Neural cell (in vitro differentiated cells): Measurements from ENCODE around the gene PICALM. TPM values are rescaled to one million over a fixed set of nuclear protein-coding genes. Genes with fewer than 3 reads are reported as not detected.

Experiments used
- H2AFZ ChIP-seq: fragments of 200-600, 300-800 bp; sonication (generic), shearing (Covaris generic); 2 replicates; pipeline ENCODE4 v1.6.0; 2014; ENCODE audit warnings: low read depth, mild to moderate bottlenecking, antibody characterized with exemption, low read length, moderate library complexity
- H3F3A ChIP-seq: fragments of 200-600 bp; shearing (Covaris generic); 2 replicates; pipeline ENCODE4 v1.6.1; 2016; ENCODE audit warnings: mild to moderate bottlenecking, moderate library complexity, mixed read lengths, antibody characterized with exemption, low read length; ENCODE audit not compliant: insufficient read depth, poor library complexity, severe bottlenecking
- H3K27ac ChIP-seq: fragments of 200-600, 300-800 bp; sonication (generic), shearing (Covaris generic); 2 replicates; pipeline ENCODE4 v1.5.1; 2014; ENCODE audit warnings: mild to moderate bottlenecking, low read length, moderate library complexity
- H3K27me3 ChIP-seq: fragments of 300-800, 200-600 bp; sonication (generic), shearing (Covaris generic); 2 replicates; pipeline ENCODE4 v1.6.0; 2014; ENCODE audit warnings: mild to moderate bottlenecking, low read depth, low read length, moderate library complexity; ENCODE audit not compliant: insufficient read depth
- H3K36me3 ChIP-seq: fragments of 300-800, 200-600 bp; sonication (generic), shearing (Covaris generic); 2 replicates; pipeline ENCODE4 v1.5.1; 2014; ENCODE audit warnings: mild to moderate bottlenecking, antibody characterized with exemption, low read length, moderate library complexity; ENCODE audit not compliant: insufficient read depth
- H3K4me2 ChIP-seq: fragments of 300-800, 200-600 bp; sonication (generic), shearing (Covaris generic); 2 replicates; pipeline ENCODE4 v1.6.0; 2014; ENCODE audit warnings: mild to moderate bottlenecking, low read length
- H3K4me3 ChIP-seq: fragments of 300-800, 200-600 bp; sonication (generic), shearing (Covaris generic); 2 replicates; pipeline ENCODE4 v1.5.1; 2014; ENCODE audit warnings: mild to moderate bottlenecking, low read length, moderate library complexity
- H3K79me2 ChIP-seq: fragments of 200-600 bp; shearing (Covaris generic); replicated peaks from 2 replicates; pipeline ENCODE4 v1.6.0; 2014; ENCODE audit warnings: mild to moderate bottlenecking, low read length, moderate library complexity; ENCODE audit not compliant: insufficient read depth
- H3K9ac ChIP-seq: fragments of 300-800, 200-600 bp; sonication (generic), shearing (Covaris generic); 2 replicates; pipeline ENCODE4 v1.6.1; 2016; ENCODE audit warnings: mild to moderate bottlenecking, low read length, mixed read lengths
- H3K9me2 ChIP-seq: fragments of 200-600 bp; shearing (Covaris generic); 2 replicates; pipeline ENCODE4 v1.6.1; 2016; ENCODE audit warnings: mild to moderate bottlenecking, low read length, mixed read lengths; ENCODE audit not compliant: insufficient read depth
- H3K9me3 ChIP-seq: fragments of 200-600, 300-800 bp; sonication (generic), shearing (Covaris generic); 2 replicates; pipeline ENCODE4 v1.6.1; 2016; ENCODE audit warnings: mild to moderate bottlenecking, mixed run types, low read length, moderate library complexity, mixed read lengths
- H4K20me1 ChIP-seq: fragments of 200-600 bp; shearing (Covaris generic); 2 replicates; pipeline ENCODE4 v1.6.1; 2016; ENCODE audit warnings: mild to moderate bottlenecking, mixed run types; ENCODE audit not compliant: insufficient read depth
- EP300 ChIP-seq: fragments of 450-650 bp; conservative IDR thresholded peaks from 2 replicates; pipeline ENCODE4 v1.6.1; 2014; ENCODE audit warnings: antibody characterized with exemption, mild to moderate bottlenecking, moderate library complexity; ENCODE audit not compliant: poor library complexity, severe bottlenecking
- EZH2 ChIP-seq: fragments of 200-600, 300-800 bp; shearing (Covaris generic), sonication (generic); IDR thresholded peaks from 2 replicates; pipeline ENCODE4 v1.6.1; 2014; ENCODE audit warnings: antibody characterized with exemption, low read length, borderline replicate concordance, mild to moderate bottlenecking; ENCODE audit not compliant: insufficient read depth, poor library complexity, severe bottlenecking
- MXI1 ChIP-seq: fragments of 450-650 bp; conservative IDR thresholded peaks from 2 replicates; pipeline ENCODE4 v1.6.1; 2014; ENCODE audit warnings: antibody characterized with exemption, mild to moderate bottlenecking; ENCODE audit not compliant: poor library complexity, severe bottlenecking
- POLR2AphosphoS5 ChIP-seq: IDR thresholded peaks from 2 replicates; pipeline ENCODE4 v1.6.1; 2012
- RAD21 ChIP-seq: fragments of 450-650 bp; conservative IDR thresholded peaks from 2 replicates; pipeline ENCODE4 v1.6.1; 2014; ENCODE audit warnings: antibody characterized with exemption, mild to moderate bottlenecking, moderate library complexity
- SMC3 ChIP-seq: fragments of 450-650 bp; conservative IDR thresholded peaks from 2 replicates; pipeline ENCODE4 v1.6.1; 2014; ENCODE audit warnings: antibody characterized with exemption, mild to moderate bottlenecking, moderate library complexity; ENCODE audit not compliant: poor library complexity
- TAF1 ChIP-seq: IDR thresholded peaks from 2 replicates; pipeline ENCODE4 v1.6.1; 2012; ENCODE audit warnings: low read depth
- polyA plus RNA-seq: library from polyadenylated mRNA; depleted of rRNA; stranded (reverse); fragments of >200 nt; gene quantifications from 2 replicates; pipeline ENCODE4 v1.2.3, GENCODE V29; 2014
- TF ChIP-seq, protein P1 (sequence below): fragments of 450-650 bp; IDR thresholded peaks from 2 replicates; pipeline ENCODE4 v1.5.1; 2014; ENCODE audit warnings: antibody characterized with exemption, mild to moderate bottlenecking, moderate library complexity; ENCODE audit not compliant: poor library complexity, severe bottlenecking
- TF ChIP-seq, protein P2 (sequence below): IDR thresholded peaks from 2 replicates; pipeline ENCODE4 v1.6.1; 2012; ENCODE audit warnings: borderline replicate concordance

PICALM gene
- polyA plus RNA-seq, 1 donor from 2014 or later = 161 TPM

DNA sequence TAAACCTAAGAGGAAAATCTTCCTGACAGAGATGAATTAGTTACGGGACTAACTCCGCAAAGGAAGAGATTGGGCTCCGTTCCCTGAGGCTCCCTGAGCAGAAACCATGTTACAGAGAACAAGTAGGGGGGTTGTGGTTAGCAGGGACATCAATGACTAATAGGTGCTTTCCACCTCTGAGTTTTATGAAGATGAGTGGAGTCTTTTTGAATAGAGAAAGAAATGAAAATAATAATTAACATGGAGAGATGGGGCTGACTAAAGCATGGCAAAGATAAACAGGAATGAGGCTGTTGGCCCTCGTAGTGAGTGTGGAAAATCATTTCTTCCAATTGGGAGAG is 47.5 kb upstream of the PICALM start:
- Histone ChIP-seq H3K9ac (no peak overlapping the region), H4K20me1 (no peaks in the 10 kb centered on the region), H3K27ac (no peak overlapping the region), H3F3A (no peaks in the 10 kb centered on the region), H3K4me2 (no peak overlapping the region), H3K27me3 (no peaks in the 10 kb centered on the region), H3K79me2 (no peaks in the 10 kb centered on the region), H3K36me3 (no peaks in the 10 kb centered on the region), H3K9me2 (no peaks in the 10 kb centered on the region), H3K9me3 (no peaks in the 10 kb centered on the region), H3K4me3 (no peak overlapping the region), H2AFZ (no peak overlapping the region)
- TF ChIP-seq RAD21 (no peak), EZH2 (no peak), POLR2AphosphoS5 (no peak), MXI1 (no peak), EP300 (no peak), SMC3 (no peak), TAF1 (no peak)
- TF ChIP-seq, protein P1, sequence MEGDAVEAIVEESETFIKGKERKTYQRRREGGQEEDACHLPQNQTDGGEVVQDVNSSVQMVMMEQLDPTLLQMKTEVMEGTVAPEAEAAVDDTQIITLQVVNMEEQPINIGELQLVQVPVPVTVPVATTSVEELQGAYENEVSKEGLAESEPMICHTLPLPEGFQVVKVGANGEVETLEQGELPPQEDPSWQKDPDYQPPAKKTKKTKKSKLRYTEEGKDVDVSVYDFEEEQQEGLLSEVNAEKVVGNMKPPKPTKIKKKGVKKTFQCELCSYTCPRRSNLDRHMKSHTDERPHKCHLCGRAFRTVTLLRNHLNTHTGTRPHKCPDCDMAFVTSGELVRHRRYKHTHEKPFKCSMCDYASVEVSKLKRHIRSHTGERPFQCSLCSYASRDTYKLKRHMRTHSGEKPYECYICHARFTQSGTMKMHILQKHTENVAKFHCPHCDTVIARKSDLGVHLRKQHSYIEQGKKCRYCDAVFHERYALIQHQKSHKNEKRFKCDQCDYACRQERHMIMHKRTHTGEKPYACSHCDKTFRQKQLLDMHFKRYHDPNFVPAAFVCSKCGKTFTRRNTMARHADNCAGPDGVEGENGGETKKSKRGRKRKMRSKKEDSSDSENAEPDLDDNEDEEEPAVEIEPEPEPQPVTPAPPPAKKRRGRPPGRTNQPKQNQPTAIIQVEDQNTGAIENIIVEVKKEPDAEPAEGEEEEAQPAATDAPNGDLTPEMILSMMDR = no peak
- TF ChIP-seq, protein P2, sequence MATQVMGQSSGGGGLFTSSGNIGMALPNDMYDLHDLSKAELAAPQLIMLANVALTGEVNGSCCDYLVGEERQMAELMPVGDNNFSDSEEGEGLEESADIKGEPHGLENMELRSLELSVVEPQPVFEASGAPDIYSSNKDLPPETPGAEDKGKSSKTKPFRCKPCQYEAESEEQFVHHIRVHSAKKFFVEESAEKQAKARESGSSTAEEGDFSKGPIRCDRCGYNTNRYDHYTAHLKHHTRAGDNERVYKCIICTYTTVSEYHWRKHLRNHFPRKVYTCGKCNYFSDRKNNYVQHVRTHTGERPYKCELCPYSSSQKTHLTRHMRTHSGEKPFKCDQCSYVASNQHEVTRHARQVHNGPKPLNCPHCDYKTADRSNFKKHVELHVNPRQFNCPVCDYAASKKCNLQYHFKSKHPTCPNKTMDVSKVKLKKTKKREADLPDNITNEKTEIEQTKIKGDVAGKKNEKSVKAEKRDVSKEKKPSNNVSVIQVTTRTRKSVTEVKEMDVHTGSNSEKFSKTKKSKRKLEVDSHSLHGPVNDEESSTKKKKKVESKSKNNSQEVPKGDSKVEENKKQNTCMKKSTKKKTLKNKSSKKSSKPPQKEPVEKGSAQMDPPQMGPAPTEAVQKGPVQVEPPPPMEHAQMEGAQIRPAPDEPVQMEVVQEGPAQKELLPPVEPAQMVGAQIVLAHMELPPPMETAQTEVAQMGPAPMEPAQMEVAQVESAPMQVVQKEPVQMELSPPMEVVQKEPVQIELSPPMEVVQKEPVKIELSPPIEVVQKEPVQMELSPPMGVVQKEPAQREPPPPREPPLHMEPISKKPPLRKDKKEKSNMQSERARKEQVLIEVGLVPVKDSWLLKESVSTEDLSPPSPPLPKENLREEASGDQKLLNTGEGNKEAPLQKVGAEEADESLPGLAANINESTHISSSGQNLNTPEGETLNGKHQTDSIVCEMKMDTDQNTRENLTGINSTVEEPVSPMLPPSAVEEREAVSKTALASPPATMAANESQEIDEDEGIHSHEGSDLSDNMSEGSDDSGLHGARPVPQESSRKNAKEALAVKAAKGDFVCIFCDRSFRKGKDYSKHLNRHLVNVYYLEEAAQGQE = no peak

DNA sequence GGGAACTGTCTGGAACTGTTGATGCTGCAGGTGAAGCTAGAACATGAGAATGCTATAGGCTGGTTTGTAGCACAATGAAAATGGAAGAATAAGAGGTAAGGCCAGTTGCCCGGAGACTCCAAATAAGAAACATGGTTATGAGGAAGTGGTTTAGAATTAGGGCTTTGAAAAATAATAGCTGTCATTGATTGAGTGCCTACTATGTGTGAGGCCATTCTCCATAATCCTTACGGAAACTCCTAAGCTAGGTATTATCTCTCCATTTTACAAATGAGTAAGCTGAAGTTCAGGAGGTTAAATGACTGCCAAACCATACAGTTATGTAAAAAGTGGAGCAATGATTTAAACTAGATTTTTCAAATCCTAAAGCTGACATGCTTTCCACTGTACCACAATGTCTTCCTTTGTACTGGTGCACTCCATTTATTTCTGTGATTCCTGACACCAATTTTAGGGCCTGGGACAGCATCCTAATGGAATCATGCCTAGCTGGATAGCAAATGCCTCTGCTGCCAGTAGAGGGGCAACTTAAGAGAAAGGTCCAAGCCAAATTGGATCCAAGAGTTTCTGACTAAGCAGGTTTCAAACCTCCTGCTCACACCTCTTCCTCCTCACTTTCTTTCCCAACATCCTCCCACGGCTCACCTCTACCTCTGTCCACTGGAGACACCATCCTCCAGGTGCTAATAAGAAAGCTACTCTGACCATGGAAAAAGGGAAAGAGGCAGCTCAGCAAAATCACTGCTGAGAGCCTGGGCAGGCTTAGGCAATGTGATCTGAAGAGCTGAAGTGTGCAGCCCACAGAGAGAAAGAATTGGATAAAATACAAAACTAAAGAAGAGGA is 46.9 kb upstream of the PICALM start:
- Histone ChIP-seq H3K4me2 (no peak overlapping the region), H3F3A (no peaks in the 10 kb centered on the region), H3K9ac (no peak overlapping the region), H3K9me3 (no peaks in the 10 kb centered on the region), H3K27ac (no peak overlapping the region), H3K79me2 (no peaks in the 10 kb centered on the region), H3K9me2 (no peaks in the 10 kb centered on the region), H3K36me3 (no peaks in the 10 kb centered on the region), H2AFZ (no peak overlapping the region), H4K20me1 (no peaks in the 10 kb centered on the region), H3K4me3 (no peak overlapping the region), H3K27me3 (no peaks in the 10 kb centered on the region)
- TF ChIP-seq MXI1 (no peak), SMC3 (no peak), POLR2AphosphoS5 (no peak), EP300 (no peak), RAD21 (no peak), EZH2 (no peak), TAF1 (no peak)
- TF ChIP-seq, protein P1 = no peak
- TF ChIP-seq, protein P2 = no peak
